ENCODE results near the gene SFXN4.
"Not testable (repeated sequence)": the region's sequence is repeated elsewhere in the genome, so short reads cannot be mapped to it uniquely, and the experiment has no call there.

Gene SFXN4

GRCh38 chr10:119101366-119102098 is 64.0 kb downstream of the SFXN4 start:
- H3K36me3 ChIP-seq (ENCODE audit: insufficient read depth, low read length) = no peaks in the 10 kb centered on the region
- no peaks in the 10 kb centered on the region for H3K9me2 ChIP-seq (replicated peaks; ENCODE audit: low read depth, low read length)
- H2AFZ ChIP-seq (ENCODE audit: low read length) = no peak overlapping the region
- peaks cover 5% of the 10 kb centered on the region for H4K20me1 ChIP-seq (ENCODE audit: insufficient read depth, low read length, poor library complexity, severe bottlenecking)
- H3K27me3 ChIP-seq (ENCODE audit: insufficient read depth, low read length, poor library complexity, severe bottlenecking) = no peaks in the 10 kb centered on the region
- no peak overlapping the region for H3K4me3 ChIP-seq (ENCODE audit: low read length, poor library complexity, severe bottlenecking)
- peaks cover 18% of the 10 kb centered on the region for H3K79me2 ChIP-seq (ENCODE audit: insufficient read depth, low read length)
- H3K9me3 ChIP-seq (ENCODE audit: insufficient read depth, low read depth, low read length) = no peaks in the 10 kb centered on the region
- H3F3A ChIP-seq (ENCODE audit: low read depth) = peaks cover 8% of the 10 kb centered on the region; the same call in 1 of the 2 replicates
- H3K9ac ChIP-seq (ENCODE audit: low read depth, low read length, poor library complexity, severe bottlenecking) = no peak overlapping the region
- TF ChIP-seq CTCF (conservative IDR thresholded peaks at IDR 0.05; ENCODE audit: low read length) (no peak), EZH2phosphoT487 (IDR thresholded peaks at IDR 0.05; ENCODE audit: borderline replicate concordance) (no peak)
- H3K4me2 ChIP-seq (ENCODE audit: low read depth, low read length, poor library complexity, severe bottlenecking) = no peak overlapping the region
- H3K4me1 ChIP-seq (ENCODE audit: insufficient read depth, low read length, poor library complexity, severe bottlenecking) = peaks cover 13% of the 10 kb centered on the region

GRCh38 chr10:119100434-119101238 is 64.9 kb downstream of the SFXN4 start:
- Histone ChIP-seq H3K79me2 (ENCODE audit: insufficient read depth, low read length) (peaks cover 11% of the 10 kb centered on the region), H3F3A (ENCODE audit: low read depth) (peaks cover 8% of the 10 kb centered on the region; the same call in 1 of the 2 replicates), H3K9me2 (replicated peaks; ENCODE audit: low read depth, low read length) (no peaks in the 10 kb centered on the region), H3K9ac (ENCODE audit: low read depth, low read length, poor library complexity, severe bottlenecking) (no peak overlapping the region), H3K4me1 (ENCODE audit: insufficient read depth, low read length, poor library complexity, severe bottlenecking) (peaks cover 13% of the 10 kb centered on the region), H3K27me3 (ENCODE audit: insufficient read depth, low read length, poor library complexity, severe bottlenecking) (no peaks in the 10 kb centered on the region), H3K4me2 (ENCODE audit: low read depth, low read length, poor library complexity, severe bottlenecking) (no peak overlapping the region), H2AFZ (ENCODE audit: low read length) (no peak overlapping the region), H4K20me1 (ENCODE audit: insufficient read depth, low read length, poor library complexity, severe bottlenecking) (peaks cover 5% of the 10 kb centered on the region), H3K9me3 (ENCODE audit: insufficient read depth, low read depth, low read length) (no peaks in the 10 kb centered on the region), H3K36me3 (ENCODE audit: insufficient read depth, low read length) (no peaks in the 10 kb centered on the region), H3K4me3 (ENCODE audit: low read length, poor library complexity, severe bottlenecking) (no peak overlapping the region)
- TF ChIP-seq EZH2phosphoT487 (IDR thresholded peaks at IDR 0.05; ENCODE audit: borderline replicate concordance) = no peak
- TF ChIP-seq CTCF (conservative IDR thresholded peaks at IDR 0.05; ENCODE audit: low read length) = no peak

DNA sequence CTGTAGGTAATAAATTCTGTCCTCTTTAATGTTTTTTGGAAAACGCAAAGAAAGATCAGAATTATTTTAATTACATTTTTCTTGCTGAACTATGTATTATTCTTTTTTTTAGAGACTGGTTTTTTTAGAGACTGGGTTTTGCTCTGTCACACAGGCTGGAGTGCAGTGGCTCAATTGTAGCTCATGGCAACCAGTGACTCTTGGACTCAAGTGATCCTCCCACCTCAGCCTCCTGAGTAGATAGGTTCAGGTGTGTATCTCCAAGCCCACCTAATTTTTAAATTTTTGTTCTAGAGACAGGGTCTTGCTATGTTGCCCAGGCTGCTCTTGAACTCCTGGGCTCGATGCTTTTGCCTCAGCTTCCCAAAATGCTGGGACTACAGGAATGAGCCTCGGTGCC is 66.9 kb downstream of the SFXN4 start:
- H4K20me1 ChIP-seq (ENCODE audit: insufficient read depth, low read length, poor library complexity, severe bottlenecking) = no peaks in the 10 kb centered on the region
- H3K4me1 ChIP-seq (ENCODE audit: insufficient read depth, low read length, poor library complexity, severe bottlenecking) = peaks cover 2% of the 10 kb centered on the region
- H3K9me3 ChIP-seq (ENCODE audit: insufficient read depth, low read depth, low read length) = no peaks in the 10 kb centered on the region
- no peak overlapping the region for H3K9ac ChIP-seq (ENCODE audit: low read depth, low read length, poor library complexity, severe bottlenecking)
- no peak overlapping the region for H3K4me2 ChIP-seq (ENCODE audit: low read depth, low read length, poor library complexity, severe bottlenecking)
- TF ChIP-seq EZH2phosphoT487 (IDR thresholded peaks at IDR 0.05; ENCODE audit: borderline replicate concordance) = no peak
- no peak for TF ChIP-seq CTCF (conservative IDR thresholded peaks at IDR 0.05; ENCODE audit: low read length)
- H3K27me3 ChIP-seq (ENCODE audit: insufficient read depth, low read length, poor library complexity, severe bottlenecking) = no peaks in the 10 kb centered on the region
- no peaks in the 10 kb centered on the region for H3K36me3 ChIP-seq (ENCODE audit: insufficient read depth, low read length)
- no peaks in the 10 kb centered on the region for H3K79me2 ChIP-seq (ENCODE audit: insufficient read depth, low read length)
- no peak overlapping the region for H3K4me3 ChIP-seq (ENCODE audit: low read length, poor library complexity, severe bottlenecking)
- no peaks in the 10 kb centered on the region for H3K9me2 ChIP-seq (replicated peaks; ENCODE audit: low read depth, low read length)
- H3F3A ChIP-seq (ENCODE audit: low read depth) = peaks cover 8% of the 10 kb centered on the region; the same call in 1 of the 2 replicates
- H2AFZ ChIP-seq (ENCODE audit: low read length) = no peak overlapping the region

DNA sequence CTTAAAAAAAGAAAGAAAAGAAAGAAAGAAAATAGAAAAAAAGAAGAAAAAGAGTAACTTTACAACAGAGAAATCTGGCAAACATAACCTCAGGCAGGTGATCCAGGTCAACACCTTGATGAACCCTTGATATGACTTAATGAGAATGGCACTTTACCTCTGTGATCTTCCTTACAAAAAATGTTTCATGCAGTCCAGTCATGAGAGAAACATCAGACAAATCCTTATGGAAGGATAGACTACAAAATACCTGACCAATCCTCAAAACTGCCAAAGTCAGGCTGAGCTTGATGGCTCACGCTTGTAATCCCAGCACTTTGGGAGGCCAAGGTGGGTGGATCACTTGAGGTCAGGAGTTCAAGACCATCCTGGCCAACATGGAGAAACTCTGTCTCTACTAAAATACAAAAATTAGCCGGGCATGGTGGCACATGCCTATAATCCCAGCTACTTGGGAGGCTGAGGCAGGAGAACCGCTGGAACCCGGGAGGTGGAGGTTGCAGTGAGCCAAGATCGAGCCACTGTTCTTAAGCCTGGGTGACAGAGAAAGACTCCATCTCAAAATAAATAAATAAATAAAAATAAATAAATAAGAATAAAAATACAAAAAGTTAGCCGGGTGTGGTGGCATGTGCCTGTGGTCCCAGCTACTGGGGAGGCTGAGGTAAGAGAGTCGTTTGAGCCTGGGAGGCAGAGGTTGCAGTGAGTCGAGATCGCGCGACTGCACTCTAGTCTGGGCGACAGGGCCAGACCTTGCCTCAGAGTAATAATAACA is 68.7 kb downstream of the SFXN4 start:
- H3K27me3 ChIP-seq (ENCODE audit: insufficient read depth, low read length, poor library complexity, severe bottlenecking); H3K9me2 ChIP-seq (replicated peaks; ENCODE audit: low read depth, low read length); H3K4me2 ChIP-seq (ENCODE audit: low read depth, low read length, poor library complexity, severe bottlenecking); H4K20me1 ChIP-seq (ENCODE audit: insufficient read depth, low read length, poor library complexity, severe bottlenecking); H2AFZ ChIP-seq (ENCODE audit: low read length); H3K36me3 ChIP-seq (ENCODE audit: insufficient read depth, low read length); H3F3A ChIP-seq (ENCODE audit: low read depth); H3K9ac ChIP-seq (ENCODE audit: low read depth, low read length, poor library complexity, severe bottlenecking); H3K9me3 ChIP-seq (ENCODE audit: insufficient read depth, low read depth, low read length); H3K79me2 ChIP-seq (ENCODE audit: insufficient read depth, low read length); H3K4me3 ChIP-seq (ENCODE audit: low read length, poor library complexity, severe bottlenecking); H3K4me1 ChIP-seq (ENCODE audit: insufficient read depth, low read length, poor library complexity, severe bottlenecking): not testable (repeated sequence)

All from Loucy (cell line).